Medulla oblongata (tissue), 1 donor: ENCODE data around the gene TUBGCP2.

Experiments
- DNase-seq: peaks from one replicate; pipeline ENCODE4 v3.0.0-alpha.2; 2015; ENCODE audit errors: extremely low spot score

TUBGCP2 gene

DNA sequence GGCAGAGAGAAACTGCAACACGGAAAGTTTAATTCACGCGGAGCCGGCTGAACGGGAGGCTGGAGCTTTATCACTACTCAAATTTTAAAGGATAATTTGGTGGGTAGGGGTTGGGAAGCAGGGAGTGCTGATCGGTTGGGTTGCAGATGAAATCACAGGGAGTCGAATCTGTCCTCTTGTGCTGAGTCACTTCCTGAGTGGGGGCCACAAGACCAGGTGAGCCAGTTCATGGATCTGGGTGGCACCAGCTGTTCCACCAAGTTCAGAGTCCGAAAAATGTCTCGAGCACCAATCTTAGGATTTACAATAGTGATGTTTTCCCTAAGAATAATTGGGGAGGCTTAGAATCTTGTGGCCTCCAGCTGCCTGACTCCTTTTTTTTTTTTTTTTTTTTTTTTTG lies 34.9 kb upstream of the TUBGCP2 start:
- no peak for DNase-seq

DNA sequence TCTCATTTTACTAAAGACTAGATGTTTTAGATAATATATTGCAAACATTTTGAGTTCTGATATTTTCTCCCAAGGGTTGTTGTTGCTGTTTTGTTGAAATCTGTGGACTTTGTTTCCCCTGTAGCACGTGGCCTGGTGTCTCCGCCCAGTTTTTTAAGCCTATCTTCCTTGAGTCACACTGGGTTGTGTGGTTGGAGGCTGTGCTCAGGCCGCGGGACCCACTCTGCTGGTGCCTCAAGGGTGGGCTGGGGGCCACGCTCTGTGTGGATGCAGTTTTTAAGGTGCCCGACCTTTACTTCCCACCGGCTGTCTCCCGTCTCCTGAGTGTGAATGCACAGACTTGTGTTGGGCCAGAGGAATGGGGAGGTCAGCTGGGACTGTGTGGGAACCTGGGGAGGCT lies 34.3 kb upstream of the TUBGCP2 start:
- DNase-seq: no peak

DNA sequence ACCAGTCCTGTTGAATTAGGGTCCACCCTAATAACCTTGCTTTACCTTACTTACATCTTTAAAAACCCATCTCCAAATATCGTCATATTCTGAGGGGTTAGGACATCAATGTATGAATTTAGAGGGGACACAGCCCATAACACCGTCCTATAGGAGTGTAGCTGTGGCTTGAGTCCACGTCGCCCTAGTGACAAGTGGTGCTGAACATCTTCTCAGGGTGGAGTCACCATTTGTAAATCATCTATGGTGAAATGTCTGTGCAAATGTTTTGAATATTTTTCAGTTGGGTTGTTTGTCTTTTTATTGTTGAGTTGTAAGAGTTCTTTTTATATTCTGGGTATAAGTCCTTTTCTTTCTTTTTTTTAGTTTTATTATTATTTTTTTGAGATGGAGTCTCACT lies 33.3 kb upstream of the TUBGCP2 start:
- DNase-seq: no peak

DNA sequence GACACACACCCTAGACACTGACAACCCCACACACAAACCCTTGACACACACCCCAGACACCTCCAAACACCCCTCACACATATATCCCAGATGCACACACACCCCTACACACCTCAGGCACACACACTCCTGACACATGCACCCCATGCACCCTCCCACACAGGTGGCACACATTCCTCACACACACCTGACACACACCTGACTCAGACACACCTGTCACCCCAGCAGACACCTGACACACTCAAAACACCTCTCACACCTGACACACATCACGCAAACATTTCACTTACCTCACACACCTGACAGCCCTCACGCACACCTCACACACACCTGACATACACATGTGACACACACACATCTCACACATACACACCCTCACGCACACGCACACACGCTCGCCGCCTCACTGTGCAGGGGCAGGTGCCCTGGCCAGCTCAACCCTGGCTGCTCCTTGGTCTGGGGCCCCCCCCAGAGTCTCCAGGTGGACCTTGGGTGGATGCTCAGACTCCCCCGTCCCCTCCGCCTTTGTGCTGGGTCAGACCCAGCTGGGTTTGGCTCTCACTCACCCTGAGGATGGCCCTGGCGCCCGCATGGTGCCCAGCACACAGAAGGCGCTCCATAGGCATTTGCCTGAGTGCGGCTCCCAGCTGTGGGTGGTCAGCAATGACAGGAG lies 31.2 kb upstream of the TUBGCP2 start:
- no peak for DNase-seq

DNA sequence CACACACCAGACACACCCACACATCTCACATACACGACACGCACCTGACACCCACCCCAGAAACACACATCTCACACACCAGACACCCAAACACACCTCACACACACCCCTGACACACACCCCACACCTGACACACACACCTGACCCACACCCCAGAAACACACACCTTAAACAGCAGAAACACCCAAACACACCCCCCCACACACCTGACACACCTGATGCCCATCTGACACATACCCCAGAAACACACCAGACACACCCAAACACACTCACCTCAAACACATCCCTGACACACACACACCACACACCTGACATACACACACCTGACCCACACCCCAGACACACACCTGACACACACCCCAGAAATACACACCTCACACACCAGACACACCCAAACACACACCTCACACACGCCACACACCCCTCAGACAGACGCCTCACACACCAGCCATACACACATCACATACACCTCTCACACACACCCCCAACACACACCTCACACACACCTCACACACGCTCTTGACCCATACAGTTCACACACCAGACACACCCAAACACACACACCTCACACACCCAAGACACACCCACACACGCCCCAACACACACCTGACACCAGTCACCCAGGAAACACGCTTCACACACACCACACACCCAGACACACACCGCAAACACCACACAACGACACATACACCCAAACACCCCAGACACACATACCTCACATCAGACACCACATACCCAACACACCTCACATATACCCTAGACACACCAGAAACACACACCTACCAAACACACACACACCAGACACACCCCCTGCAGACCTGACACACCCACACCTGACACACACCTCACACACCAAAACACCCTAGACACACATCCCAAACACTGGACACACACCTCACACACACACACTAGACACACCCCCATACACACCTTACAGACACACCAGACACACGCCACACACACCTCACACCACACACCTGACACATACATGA lies 29.7 kb upstream of the TUBGCP2 start:
- DNase-seq: no peak

DNA sequence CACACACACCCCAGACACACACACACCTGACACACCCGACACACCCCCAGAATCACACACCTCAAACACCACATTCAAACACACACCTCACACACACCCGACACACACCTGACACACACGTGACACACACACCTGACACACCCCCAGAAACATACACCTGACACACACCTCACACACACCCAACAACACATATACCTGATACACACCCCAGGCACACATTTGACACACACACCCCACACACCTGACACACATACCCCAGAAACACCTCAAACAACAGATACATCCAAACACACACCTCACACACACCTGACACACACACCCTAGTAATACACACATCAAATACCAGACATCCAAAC lies 28.7 kb upstream of the TUBGCP2 start:
- DNase-seq: no peak

DNA sequence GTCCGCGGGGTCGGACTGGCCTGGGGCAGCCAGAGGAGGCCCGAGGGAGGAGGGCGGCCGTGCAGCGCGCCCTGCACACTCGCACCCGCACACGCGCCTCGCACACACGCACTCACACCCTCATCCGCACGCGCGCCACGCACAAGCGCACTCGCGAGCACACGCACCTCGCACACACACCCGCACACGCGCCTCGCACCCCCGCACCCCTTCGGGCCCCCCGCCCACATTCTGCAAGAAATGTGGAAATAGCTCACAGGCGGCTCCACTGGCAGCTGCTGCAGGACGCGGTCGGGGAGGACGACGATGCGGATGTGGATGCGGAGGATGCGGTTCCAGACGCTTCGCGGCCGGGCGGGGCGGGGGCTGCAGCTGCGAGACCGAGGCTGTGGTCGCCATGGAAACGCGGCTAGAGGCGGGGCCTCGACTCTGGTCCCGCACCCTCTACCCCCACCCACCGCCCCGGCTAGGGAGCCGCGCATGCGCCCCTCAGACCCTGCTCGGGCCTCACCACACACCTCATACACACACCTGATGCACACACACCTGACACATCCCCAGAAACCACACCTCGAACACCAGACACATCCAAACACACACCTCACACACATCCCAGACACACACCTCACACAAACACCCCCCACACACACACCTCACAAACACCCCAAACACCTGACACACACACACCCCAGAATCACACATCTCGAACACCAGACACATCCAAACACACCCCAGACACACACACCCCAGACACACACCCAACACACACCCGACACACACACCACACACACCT lies 28.1 kb upstream of the TUBGCP2 start, which contains the start of gene CALY:
Gene CALY, minus strand, starts transcription at position 320 of the 793 bp plus-strand sequence. CDS start 7,907 bp downstream, outside the sequence.
- DNase-seq: no peak

DNA sequence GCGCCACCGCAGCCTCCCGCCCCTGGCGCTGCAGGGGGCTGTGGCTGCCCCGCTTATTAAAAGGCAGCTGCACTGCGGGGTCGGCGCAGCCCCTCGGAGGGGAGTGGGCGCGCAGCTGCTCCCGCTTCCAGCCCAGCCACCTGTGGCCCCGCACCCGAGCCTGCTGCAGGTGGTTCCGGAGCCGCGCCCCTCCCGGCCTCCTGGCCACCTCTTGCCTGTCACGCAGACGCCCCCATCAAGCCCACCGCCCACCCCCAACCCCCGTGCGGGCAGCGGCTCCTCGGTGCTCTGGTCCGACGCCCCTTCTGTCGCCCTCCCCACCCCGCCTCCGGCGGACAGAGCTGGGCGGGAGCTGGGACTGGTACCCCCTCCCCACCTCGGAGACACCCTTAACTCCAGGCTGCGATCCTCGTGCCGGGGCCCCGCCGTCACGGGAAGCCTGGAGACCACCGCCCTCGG lies 27.5 kb upstream of the TUBGCP2 start:
- no peak for DNase-seq

DNA sequence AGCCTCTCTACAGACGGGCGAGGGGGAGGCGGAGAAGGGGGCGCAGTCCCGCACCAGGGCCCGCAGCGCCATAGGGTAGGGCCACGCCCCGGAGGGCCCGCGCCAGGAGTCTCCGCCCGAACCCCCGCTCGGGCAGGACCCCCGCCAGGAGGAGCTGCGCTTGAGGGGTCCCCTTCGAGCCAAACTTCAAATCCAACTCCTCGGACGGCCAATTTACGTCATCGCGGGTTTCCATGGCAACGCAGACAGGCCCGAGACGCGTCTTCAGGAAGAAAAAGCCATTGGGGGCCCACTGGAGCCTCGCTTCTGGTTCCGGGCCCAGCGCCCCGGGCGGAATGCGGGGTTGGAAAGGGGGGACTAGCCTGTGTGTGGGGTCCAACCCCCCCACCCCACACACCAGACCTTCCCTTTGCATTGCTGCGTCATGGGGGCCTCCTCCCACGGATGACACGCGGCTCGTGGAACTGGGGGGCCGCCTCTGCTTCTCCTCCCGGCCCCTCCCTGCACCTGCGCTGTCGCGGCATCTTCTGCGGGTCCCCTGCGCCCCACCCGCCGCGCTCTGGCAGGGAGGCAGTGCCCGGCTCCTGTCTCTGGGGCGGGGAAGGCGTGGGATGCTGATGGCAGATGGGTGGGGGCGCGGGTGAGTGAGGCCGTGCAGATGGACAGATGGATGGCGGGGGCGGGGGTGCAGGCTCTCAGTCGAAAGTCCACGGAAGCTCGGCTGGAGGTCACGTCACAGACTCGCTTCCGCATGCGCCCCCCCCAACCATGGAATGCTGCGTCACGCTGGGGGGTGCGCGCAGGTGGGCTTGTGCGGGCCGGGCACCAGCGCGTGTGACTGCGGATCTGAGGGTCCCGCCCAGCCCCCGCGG lies 26.8 kb upstream of the TUBGCP2 start:
- DNase-seq: no peak

DNA sequence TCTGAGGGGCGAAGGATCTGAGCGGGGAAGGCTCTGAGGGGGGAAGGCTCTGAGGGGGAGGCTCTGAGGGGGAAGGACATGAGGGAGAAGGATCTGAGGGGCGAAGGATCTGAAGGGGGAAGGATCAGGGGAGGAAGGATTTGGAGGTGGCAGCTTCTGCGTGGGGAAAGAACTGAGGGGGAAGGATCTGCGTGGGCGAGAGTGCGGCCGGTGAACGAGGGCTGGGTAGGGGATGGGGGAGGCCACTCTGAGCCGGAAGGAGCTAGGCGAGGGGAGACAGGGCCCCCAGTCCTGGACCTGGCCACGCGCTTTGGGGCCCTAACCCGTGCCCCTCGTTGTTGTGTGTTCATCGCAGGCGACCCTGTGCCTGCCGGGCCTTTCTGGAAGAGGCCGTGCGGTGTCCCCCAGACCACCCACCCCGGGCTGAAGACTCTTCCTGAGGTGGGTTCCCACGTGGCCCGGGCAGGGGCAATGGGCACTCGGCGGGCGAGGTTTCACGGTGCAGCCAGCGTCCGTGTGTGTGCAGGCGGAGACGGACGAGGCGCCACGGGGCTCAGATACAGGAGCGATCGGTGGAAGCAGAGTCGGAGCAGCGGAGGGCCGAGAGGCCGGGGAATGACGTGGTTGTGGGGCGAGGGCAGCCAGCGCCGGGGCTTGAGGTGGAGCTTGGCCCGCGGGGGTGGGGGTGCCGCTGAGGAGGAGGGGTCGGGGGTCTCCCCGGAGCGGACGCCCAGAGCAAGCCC lies 26.0 kb upstream of the TUBGCP2 start:
- no peak for DNase-seq

DNA sequence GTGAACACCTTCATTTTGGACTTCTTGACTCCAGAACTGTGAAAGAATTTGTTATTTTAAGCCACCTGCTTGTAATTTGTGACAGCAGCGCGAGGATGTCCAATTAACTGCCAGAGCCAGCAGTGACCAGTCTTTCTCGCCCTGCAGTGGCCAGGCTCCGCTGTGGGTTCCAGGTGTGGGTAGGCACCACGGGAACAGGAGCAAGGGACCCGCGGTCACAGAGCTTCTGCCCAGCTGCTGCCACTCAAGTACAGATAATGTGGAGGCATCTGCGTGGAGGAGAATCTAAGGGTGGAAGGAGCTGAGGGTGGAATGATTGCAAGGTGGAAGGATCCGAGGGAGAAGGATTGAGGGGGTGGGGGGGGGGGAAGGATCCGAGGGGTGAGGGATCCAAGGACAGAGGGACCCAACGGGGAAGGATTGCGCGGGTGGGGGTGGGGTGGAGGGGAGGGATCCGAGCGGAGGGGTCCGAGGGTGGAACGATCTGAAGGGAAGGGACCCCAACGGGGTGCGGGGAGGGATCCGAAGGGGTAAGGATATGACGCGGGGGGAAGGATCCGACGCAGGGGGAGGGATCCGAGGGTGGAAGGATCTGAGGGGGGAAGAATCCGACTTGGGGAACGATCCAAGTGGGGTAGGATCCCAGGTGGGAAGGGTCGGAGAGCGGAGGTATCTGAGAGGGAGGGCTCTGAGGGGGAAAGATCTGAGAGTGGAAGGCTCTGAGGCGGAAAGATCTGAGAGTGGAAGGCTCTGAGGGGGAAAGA lies 24.4 kb upstream of the TUBGCP2 start:
- DNase-seq: no peak

DNA sequence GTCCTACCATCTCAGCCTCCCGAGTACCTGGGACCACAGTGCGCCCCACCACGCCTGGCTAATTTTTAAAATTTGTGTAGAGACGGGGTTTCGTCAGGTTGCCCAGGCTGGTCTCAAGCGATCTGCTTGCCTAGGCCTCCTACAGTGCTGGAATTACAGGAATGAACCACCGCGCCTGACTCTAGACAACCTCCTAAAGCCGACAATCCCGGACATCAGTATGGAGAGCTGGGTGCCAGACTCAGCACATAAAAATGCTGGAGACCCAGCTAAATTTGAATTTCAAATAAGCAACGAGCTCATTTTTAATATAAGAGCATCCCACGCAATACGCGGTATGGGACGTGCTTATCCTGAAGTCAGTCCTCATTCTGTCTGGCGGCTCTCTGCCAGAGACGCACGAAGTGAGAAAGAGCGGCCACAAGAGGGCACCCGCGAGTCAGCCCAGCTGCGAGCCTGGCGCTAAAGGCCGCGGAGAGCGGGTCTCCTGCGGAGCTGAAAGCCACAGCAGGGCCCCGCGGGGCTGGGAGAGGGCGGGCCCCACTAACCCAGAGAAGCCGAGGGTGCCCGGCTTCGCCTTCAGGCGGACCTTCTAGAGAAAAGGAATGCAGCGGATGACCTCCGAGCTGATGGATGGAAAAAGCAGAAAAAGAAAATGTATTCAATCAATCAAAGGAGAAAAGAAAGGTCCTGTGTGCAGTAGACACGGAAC lies 21.0 kb upstream of the TUBGCP2 start:
- DNase-seq: peak; percentile 90

DNA sequence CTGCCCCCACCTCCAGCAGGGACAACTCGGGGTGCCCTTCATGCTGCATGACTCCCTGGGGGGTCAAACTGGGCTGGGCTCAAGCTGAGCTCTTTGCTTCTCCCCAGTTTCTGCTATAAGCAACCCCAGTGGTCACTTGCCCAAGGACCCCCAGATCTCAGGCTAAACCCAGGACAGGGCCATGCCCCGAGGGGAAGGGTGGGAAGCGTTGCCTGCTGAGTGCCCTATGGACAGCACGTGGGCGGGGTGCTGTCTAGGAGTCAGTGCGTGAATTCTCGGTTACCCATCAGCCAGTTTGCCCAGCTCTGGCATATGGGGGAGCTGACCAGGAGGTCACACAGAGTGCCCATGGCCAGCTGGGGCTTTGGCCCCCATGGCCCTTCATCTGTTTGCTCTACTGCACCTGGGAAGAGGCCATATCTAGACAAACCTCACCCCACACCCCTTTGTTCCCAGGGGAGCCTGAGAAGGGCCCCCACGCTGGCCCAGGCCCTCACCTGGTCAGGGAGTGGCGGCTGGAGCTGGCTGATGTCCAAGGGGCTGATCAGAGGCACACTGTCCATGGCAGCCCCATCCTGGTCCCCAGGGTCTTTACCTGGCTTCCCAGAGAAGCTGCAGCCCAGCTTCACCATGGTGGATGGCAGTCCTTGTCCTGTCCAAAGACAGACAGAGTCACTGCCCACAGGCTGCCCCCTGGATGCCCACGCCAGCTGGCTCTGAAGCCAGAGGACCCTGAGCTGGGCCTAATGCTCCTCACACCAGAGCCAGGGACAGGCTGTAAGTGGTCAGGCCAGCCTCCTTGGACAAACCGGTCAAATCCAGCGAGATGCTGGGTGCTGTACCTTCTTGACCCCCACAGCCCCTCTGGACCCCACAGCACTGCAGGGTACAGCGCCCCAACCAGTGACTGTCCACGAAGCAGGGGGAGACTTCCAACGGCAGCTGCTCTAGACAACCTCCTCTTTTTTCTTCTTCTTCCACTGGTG lies 20.0 kb upstream of the TUBGCP2 start:
- DNase-seq: no peak

DNA sequence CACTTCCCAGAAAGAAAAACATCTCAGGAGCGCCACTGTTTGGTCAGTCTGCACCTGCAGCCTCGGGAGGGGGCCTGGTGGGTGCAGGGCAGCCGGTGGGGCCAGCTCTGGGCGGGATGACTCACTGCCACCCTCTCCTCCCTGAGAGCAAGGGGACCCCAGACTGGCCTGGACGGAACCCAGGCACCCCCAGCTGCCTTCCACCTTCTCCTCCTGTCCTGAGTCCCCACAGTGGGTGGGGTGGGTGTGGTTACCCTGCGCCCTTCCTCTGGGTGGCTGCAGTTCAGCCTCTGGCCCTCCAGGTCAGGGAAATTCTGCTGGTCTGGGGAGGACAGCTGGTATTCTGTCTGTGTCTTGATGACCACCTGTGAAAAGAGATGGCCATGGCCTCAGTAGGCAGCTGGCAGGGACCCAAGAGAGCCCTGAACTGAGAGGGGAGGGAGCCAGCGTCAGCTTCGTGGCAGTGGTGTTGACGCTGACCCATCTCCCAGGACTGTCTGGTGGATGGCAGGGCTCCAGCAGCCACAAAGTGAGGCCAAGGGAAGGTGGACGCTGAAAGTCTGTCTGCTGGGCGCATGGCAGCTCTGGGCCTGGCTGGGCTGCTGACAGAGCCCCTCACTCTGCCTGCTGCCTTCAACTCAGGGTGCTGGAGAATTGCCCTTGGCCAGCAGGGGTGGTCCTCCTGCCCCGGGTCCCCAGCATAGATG lies 19.1 kb upstream of the TUBGCP2 start:
- DNase-seq: no peak

DNA sequence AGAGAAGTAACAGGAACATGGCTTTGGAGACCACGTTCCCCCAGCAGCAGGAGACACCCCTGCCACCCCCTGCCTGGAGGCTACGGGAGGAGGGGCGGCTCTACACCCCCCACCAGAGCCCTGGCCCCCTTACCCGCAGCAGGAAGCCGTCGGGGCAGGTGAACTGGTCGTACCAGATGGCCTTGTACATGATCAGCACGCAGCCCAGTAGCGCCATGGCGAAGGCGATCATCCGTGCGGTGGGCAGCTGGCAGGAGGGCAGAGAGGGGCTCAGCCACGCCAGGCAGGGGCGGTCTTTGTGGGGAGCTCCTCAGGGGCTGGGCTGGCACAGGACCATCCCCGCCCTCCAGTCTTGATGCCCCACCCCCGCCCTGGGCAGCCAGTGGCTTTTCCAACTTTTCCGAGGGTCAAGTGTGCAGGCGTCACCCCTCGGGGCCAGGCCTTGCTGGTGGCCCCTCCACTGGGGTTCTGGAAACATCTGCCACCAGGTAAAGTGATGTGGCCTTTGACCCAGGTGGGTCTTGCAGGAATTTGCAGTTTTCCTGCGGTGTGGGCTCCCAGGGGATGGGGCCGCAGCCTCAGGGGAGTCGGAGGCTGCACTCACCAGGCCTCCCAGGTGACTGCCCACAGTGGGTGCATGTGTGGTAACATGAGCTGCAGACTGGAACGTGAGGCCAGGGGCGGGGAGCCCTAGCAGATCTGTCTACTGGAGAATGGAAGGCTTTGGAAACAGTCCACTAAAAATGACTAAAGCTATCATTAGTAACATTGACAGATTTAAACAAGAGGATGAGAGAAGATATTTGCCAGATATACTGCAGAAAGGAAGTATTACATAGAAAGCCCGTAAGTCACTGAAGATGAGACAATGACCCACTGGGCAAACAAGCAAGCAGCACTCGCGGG lies 18.3 kb upstream of the TUBGCP2 start:
- no peak for DNase-seq

DNA sequence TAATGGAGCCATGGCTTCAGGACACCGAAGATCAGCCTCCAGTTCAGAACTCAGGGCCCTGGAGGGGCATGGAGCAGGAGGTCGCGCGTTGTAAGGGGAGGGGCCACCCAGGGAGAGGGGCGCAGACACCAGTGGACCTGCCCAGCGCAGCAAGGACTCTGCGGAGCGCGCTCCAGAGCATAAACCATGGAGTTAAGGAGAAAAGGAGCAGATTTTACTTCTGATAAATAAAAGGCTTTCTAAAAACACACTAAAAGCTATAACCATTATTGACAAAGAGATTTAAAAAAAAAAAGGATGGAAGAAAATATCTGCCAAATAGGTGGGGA lies 17.5 kb upstream of the TUBGCP2 start:
- no peak for DNase-seq
